ENCODE results near the gene SKI. TPM values are rescaled to one million over a fixed set of nuclear protein-coding genes. Genes with fewer than 3 reads are reported as not detected.

SKI gene
- total and polyA plus RNA-seq, 10 of the 15 experiments (the other 5 are each of a cell fraction or from before 2014, with no cell fraction given): 0.03 to 14.9 (median 0.96) TPM

- no peak for TF ChIP-seq NRF1 (conservative IDR thresholded peaks at IDR 0.05; ENCODE audit: low read depth, low read length)
- no peak for TF ChIP-seq SMAD5 (IDR thresholded peaks at IDR 0.05; ENCODE audit: low read depth)
- no peak for TF ChIP-seq HCFC1 (IDR thresholded peaks at IDR 0.05; ENCODE audit: low read length)
- TF ChIP-seq NFIC (IDR thresholded peaks at IDR 0.05; ENCODE audit: low read depth, low read length): no peak
- TF ChIP-seq JUNB (IDR thresholded peaks at IDR 0.05): no peak
- TF ChIP-seq MXI1 (IDR thresholded peaks at IDR 0.05; ENCODE audit: low read depth, low read length): no peak
- TF ChIP-seq SUPT20H (IDR thresholded peaks at IDR 0.05; ENCODE audit: borderline replicate concordance, control insufficient read depth, low read depth, low read length): no peak
Observed at GRCh38 chr1:2302292-2302925, 74.3 kb downstream of the SKI start (continued).

- no peak overlapping the region for H3K9ac ChIP-seq (ENCODE audit: control insufficient read depth, insufficient read depth, low read length)
- no peak overlapping the region for H3K4me3 ChIP-seq
- peaks cover 18% of the 10 kb centered on the region for H3K79me2 ChIP-seq (ENCODE audit: control insufficient read depth, insufficient read depth, low read length)
- in situ Hi-C loops (cut with MboI) (no loop called here), intact Hi-C loops (cut with micrococcal nuclease; ENCODE audit: unreplicated experiment) (loop anchor here (10.0 kb wide), 1 partner anchor 242 kb away; no protein-coding TSS in a partner anchor)
- ChIA-PET SMC1A (ENCODE audit: uncharacterized antibody, unreplicated experiment) (no interaction called here), RAD21 (ENCODE audit: unreplicated experiment) (no interaction called here), CTCF (no interaction called here), POLR2A (no interaction called here)
- H3K4me1 ChIP-seq (ENCODE audit: control insufficient read depth, insufficient read depth, low read length): peaks cover 28% of the 10 kb centered on the region
- H2AFZ ChIP-seq (ENCODE audit: control insufficient read depth, low read depth, low read length): no peak overlapping the region
- WGBS (ENCODE audit: insufficient coverage, insufficient replicate concordance, low lambda C conversion rate, missing lambda C conversion rate): 94% methylated on average over 29 of the region's 35 CpGs
- no peaks in the 10 kb centered on the region for H4K20me1 ChIP-seq (ENCODE audit: control insufficient read depth, insufficient read depth)
- DNase-seq (ENCODE audit: low read depth, low spot score): no peak
- no peak overlapping the region for H3K4me2 ChIP-seq (ENCODE audit: control insufficient read depth, insufficient read depth)
- FAIRE-seq: no peak
- H3K9me3 ChIP-seq (replicated peaks; ENCODE audit: control insufficient read depth, insufficient read depth, low read length): no peaks in the 10 kb centered on the region
- no TSS peak for BruUV-seq (replicated peaks)
- ATAC-seq: no peak
- H3K27ac ChIP-seq (ENCODE audit: control insufficient read depth, insufficient read depth): no peak overlapping the region
- H3K36me3 ChIP-seq (ENCODE audit: control insufficient read depth in 2 of 2, insufficient read depth in 2 of 2, low read length in 1 of 2): peaks cover 2 to 14% of the 10 kb centered on the region in 2 experiments; a peak in 3 of 4 replicates
- no peaks in the 10 kb centered on the region for H3K27me3 ChIP-seq (replicated peaks in 1 of 2; ENCODE audit: control insufficient read depth in 2 of 2, insufficient read depth in 2 of 2, low read length in 1 of 2)
- TF ChIP-seq EP300 (IDR thresholded peaks at IDR 0.05; ENCODE audit: borderline replicate concordance in 1 of 2, control insufficient read depth in 1 of 2, low read depth in 2 of 2, low read length in 2 of 2): no peak
- TF ChIP-seq TBL1XR1 (IDR thresholded peaks at IDR 0.05; ENCODE audit: low read depth, low read length): no peak
- TF ChIP-seq EGR1 (IDR thresholded peaks at IDR 0.05; ENCODE audit: borderline replicate concordance in 1 of 2, low read depth in 2 of 2, low read length in 2 of 2): no peak
- TF ChIP-seq BACH1 (IDR thresholded peaks at IDR 0.05; ENCODE audit: borderline replicate concordance): no peak
- TF ChIP-seq TCF12 (IDR thresholded peaks at IDR 0.05; ENCODE audit: low read depth, low read length): no peak
- TF ChIP-seq LARP7 (IDR thresholded peaks at IDR 0.05): no peak
- no peak for TF ChIP-seq POU2F2 (IDR thresholded peaks at IDR 0.05; ENCODE audit: borderline replicate concordance, low read depth, low read length)
- TF ChIP-seq PML (IDR thresholded peaks at IDR 0.05; ENCODE audit: low read length): no peak
- no peak for TF ChIP-seq SMAD1 (IDR thresholded peaks at IDR 0.05; ENCODE audit: low read depth, partially characterized antibody)
- TF ChIP-seq RB1 (IDR thresholded peaks at IDR 0.05; ENCODE audit: borderline replicate concordance): no peak
- TF ChIP-seq STAT3 (IDR thresholded peaks at IDR 0.05; ENCODE audit: low read depth, low read length): no peak
- no peak for TF ChIP-seq CTCF (IDR thresholded peaks at IDR 0.05 in 2 of 3, conservative IDR thresholded peaks at IDR 0.05 in 1 of 3; ENCODE audit: control insufficient read depth in 2 of 3, extremely low read depth in 1 of 3, insufficient read depth in 1 of 3, low read depth in 3 of 3, low read length in 3 of 3)
Observed at GRCh38 chr1:2303016-2303775, 75.1 kb downstream of the SKI start.
